HG03095 (cell line): ENCODE results near the gene CYP27B1.
"Not testable (repeated sequence)": the region's sequence is repeated elsewhere in the genome, so short reads cannot be mapped to it uniquely, and the experiment has no call there.

Experiments used
- ATAC-seq: cut with Tn5 transposase; IDR thresholded peaks from one replicate; pipeline ENCODE4 v1.9.1; 2021; ENCODE audit warnings: moderate library complexity; ENCODE audit not compliant: unreplicated experiment

Gene CYP27B1

DNA sequence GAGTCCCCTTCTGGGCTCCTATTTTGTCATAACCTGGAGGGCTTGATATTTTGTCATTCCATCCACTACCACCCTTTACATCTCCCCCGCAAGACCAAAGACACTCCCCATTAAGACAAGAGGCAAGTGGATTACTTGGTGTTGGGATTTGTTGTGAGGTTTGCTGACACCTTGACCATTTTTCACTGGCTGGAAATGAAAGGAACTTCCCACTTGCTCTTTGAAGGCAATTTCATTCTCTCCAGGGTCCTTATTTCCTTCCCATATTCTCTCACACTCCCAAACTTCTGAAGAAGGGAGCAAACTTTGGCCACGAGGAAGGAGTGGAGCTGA is 43.3 kb downstream of the CYP27B1 start:
- no peak for ATAC-seq

- no peak for ATAC-seq
Observed at GRCh38 chr12:57722716-57723629, 43.9 kb downstream of the CYP27B1 start.

DNA sequence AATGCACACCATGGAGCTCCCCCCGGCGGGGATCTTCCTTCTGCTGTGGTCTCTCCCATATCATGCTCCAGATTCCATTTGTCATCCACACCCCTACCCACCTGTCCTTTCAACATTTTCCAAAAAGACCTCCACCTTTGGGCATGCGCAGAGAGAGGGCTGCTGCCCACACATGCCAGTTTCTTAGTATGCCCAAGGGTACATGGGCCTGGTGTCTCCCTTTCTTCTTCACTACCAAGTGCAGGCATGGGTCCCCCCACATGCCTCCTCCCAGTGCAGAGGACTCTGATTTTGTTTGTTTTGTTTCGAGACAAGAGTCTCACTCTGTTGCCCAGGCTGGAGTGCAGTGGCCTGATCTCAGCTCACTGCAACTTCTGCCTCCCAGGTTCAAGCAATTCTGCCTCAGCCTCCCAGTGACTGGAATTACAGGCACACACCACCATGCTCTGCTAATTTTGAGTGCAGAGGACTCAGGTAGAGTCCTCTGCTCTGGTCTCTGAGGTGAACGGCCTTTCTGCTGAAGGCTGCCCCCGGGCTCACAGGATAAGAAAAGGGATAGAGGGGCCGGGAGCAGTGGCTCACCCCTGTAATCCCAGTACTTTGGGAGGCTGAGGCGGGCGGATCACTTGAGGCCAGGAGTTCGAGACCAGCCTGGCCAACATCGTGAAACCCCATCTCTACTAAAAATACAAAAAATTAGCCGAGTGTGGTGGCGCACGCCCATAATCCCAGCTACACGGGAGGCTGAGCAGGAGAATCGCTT is 44.9 kb downstream of the CYP27B1 start:
- ATAC-seq, result not testable (repeated sequence)

- no peak for ATAC-seq
Observed at GRCh38 chr12:57720606-57721595, 46.0 kb downstream of the CYP27B1 start.

DNA sequence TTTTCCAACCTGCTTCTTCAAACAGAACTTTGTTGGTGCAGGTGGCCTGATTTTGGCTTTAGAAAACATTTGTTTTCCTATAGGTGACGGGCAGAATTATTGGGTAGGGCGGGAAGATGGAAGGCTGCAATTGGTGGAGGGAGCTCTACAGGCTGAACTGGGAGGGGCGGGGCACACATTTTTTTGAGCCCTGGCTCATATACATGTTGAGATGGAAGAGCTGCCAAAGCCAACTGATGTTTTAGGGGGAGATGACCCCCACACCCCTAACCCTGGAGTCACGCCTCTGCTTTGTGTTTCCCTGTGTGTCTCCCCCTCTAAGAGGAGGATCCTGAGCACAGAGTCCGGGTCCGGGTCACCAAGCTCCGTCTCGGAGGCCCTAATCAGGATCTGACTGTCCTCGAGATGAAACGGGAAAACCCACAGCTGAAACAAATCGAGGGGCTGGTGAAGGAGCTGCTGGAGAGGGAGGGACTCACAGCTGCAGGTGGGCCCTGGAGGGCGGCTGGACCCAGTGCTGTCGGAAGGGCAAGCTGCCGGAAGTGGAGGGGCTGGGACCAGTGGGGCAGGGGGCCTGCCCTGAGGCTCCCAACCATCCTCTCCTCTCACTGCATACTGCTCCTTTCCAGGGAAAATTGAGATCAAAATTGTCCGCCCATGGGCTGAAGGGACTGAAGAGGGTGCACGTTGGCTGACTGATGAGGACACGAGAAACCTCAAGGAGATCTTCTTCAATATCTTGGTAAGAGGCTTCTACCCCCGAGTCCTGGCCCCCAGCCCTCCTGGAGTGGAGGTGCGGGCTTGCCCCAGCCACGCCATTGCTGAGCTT is 46.9 kb downstream of the CYP27B1 start:
- ATAC-seq, result no peak

DNA sequence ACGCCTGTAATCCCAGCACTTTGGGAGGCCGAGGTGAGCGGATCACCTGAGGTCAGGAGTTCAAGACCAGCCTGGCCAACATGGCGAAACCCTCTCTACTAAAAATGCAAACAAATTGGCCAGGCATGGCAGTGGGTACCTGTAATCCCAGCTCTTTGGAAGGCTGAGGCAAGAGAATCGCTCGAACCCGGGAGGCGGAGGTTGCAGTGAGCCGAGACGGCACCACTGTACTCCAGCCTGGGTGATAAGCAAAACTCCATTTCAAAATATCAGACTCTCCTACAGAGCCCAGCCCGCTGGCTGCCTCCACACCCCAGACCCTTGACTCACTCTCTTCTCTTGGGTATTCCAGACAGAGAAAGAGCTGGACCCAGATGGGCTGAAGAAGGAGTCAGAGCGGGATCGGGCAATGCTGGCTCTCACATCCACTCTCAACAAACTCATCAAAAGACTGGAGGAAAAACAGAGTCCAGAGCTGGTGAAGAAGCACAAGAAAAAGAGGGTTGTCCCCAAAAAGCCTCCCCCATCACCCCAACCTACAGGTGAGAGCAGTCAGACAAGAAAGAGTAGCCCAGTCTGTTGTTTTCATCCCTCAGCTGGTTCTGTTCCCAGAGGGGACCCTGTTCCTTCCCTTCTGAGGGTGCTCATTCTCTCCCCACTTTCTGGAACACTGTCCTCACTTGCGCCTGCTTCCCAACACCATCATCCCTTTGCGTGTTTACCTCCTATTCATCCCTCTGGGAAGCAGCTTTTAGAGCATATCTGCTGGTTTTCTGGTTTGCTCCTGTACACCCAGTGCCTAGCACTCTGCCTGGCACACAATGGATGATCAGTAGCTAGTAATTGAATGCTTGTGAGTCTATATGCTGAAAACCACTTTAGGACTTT is 48.0 kb downstream of the CYP27B1 start:
- ATAC-seq, result no peak

- no peak for ATAC-seq
Observed at GRCh38 chr12:57717846-57718640, 48.8 kb downstream of the CYP27B1 start.

- ATAC-seq, result no peak
Observed at GRCh38 chr12:57717131-57717530, 49.7 kb downstream of the CYP27B1 start.

GRCh38 chr12:57716305-57716704 is 50.6 kb downstream of the CYP27B1 start:
- ATAC-seq, result no peak

DNA sequence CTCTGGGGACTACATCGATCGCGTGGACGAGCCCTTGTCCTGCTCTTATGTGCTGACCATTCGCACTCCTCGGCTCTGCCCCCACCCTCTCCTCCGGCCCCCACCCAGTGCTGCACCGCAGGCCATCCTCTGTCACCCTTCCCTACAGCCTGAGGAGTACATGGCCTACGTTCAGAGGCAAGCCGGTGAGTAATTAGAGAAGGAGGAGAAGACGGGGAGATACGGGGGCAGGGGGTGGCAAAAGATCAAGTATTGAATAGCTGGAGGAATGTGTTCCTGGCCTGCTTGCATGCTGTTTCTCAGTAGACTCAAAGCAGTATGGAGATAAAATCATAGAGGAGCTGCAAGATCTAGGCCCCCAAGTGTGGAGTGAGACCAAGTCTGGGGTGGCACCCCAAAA is 51.1 kb downstream of the CYP27B1 start:
- ATAC-seq, result no peak

DNA sequence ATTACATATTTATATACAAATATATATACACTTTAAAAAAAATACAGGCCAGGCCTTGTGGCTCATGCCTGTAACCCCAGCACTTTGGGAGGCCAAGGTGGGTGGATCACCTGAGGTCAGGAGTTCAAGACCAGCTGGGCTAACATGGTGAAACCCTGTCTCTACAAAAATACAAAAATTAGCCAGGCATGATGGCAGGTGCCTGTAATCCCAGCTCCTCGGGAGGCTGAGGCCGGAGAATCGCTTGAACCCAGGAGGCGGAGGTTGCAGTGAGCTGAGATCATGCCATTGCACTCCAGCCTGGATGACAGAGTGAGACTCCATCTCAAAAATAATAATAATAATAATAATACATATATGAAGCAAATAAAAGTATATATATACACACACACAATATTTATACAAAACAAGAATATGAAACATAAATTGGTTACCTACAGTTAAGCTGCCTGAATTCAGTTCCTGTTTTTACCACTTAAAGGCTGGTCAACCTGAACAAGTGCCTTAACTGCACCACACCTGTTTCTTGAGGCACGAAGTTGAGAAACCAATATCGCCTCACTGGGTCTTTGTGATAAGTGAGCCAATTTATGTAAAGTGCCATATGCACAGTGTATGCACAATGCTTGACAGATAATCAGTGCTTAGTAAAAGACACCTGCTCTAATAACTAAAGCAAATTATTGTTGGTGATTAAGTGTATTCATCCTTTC is 51.7 kb downstream of the CYP27B1 start:
- ATAC-seq, result not testable (repeated sequence)

GRCh38 chr12:57713209-57713608 is 53.7 kb downstream of the CYP27B1 start:
- no peak for ATAC-seq

DNA sequence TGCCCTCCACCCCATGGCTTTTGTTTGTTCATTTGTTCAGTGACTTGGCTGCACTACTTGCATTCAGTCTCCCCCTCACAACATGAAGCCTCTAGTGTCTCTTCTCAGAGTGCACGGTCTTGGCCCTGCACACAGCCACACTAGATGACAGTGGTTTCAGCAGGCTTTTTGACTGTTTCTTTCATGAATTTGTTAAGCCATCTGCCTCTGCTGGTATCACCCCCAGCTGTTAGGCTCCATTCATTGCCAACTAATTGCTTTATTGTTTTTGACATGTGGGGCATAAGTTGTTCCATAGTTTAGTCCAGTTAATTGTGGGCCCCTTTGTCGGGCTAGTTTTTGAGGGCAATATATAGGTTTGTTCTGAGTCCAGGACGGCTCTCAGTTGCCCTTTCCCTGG is 54.2 kb downstream of the CYP27B1 start:
- no peak for ATAC-seq
